Tibial nerve (tissue), 4 donors: ENCODE measurements around the gene UBR4. TPM values are rescaled to one million over a fixed set of nuclear protein-coding genes. Genes with fewer than 3 reads are reported as not detected.

Source experiments
- DNase-seq, 2 donors: peaks; one replicate each; pipeline ENCODE4 v3.0.0-alpha.2; 2019; ENCODE audit warnings: low spot score in 2 of 2
- H3K27ac ChIP-seq, 4 donors: fragments of 200-600 bp; sonication (generic) in 3 of 4; one replicate each; pipeline ENCODE4 v1.5.1; 2017 to 2019; ENCODE audit warnings: mild to moderate bottlenecking in 1 of 4
- H3K27me3 ChIP-seq, 2 donors: fragments of 200-600 bp; sonication (generic) in 1 of 2; one replicate each; pipeline versions ENCODE4 v1.5.1 to v1.6.0; 2017 to 2019
- H3K36me3 ChIP-seq, 3 donors: fragments of 200-600 bp; sonication (generic); one replicate each; pipeline ENCODE4 v1.5.1; 2018 to 2019
- H3K4me1 ChIP-seq, 4 donors: fragments of 200-600 bp; sonication (generic) in 3 of 4; one replicate each; pipeline ENCODE4 v1.5.1; 2017 to 2019
- H3K4me3 ChIP-seq, 4 donors: fragments of 200-600 bp; sonication (generic) in 3 of 4; one replicate each; pipeline ENCODE4 v1.5.1; 2017 to 2019; ENCODE audit warnings: mild to moderate bottlenecking in 1 of 4, moderate library complexity in 1 of 4
- H3K9me3 ChIP-seq, 4 donors: fragments of 200-600 bp; sonication (generic) in 3 of 4; one replicate each; pipeline ENCODE4 v1.5.1; 2017 to 2019
- EP300 ChIP-seq, 2 donors: sonication (generic); formaldehyde crosslinking; IDR thresholded peaks; one replicate each; pipeline ENCODE4 v1.6.1; 2017; ENCODE audit warnings: antibody characterized with exemption in 2 of 2, mild to moderate bottlenecking in 1 of 2
- POLR2A ChIP-seq, 2 donors: fragments of 450-650 bp; IDR thresholded peaks; one replicate each; pipeline ENCODE4 v1.6.1; 2017; ENCODE audit warnings: antibody characterized with exemption in 2 of 2, mild to moderate bottlenecking in 2 of 2, moderate library complexity in 2 of 2
- WGBS, 2 donors: methylation state at CpG; one replicate each; pipeline ENCODE4 v1.1.5; 2018; 5-methylcytosine and 5-hydroxymethylcytosine counted together
- total RNA-seq, 4 donors: library from RNA; depleted of rRNA; stranded (reverse); fragments of >200 nt; gene quantifications; one replicate each; pipeline ENCODE4 v1.1.0, GENCODE V29; 2016
- TF ChIP-seq, protein P1 (sequence below), 5 experiments: fragments of 200-600 bp in 3 of 5; fragments of 450-650 bp in 2 of 5; sonication (generic) in 3 of 5; IDR thresholded peaks; one replicate each; pipeline ENCODE4 v1.5.1; 2016 to 2019; ENCODE audit warnings: antibody characterized with exemption in 5 of 5, mild to moderate bottlenecking in 3 of 5, moderate library complexity in 2 of 5

Gene UBR4
- total RNA-seq, 4 donors from 2014 or later = 107 to 190 (median 142) TPM

DNA sequence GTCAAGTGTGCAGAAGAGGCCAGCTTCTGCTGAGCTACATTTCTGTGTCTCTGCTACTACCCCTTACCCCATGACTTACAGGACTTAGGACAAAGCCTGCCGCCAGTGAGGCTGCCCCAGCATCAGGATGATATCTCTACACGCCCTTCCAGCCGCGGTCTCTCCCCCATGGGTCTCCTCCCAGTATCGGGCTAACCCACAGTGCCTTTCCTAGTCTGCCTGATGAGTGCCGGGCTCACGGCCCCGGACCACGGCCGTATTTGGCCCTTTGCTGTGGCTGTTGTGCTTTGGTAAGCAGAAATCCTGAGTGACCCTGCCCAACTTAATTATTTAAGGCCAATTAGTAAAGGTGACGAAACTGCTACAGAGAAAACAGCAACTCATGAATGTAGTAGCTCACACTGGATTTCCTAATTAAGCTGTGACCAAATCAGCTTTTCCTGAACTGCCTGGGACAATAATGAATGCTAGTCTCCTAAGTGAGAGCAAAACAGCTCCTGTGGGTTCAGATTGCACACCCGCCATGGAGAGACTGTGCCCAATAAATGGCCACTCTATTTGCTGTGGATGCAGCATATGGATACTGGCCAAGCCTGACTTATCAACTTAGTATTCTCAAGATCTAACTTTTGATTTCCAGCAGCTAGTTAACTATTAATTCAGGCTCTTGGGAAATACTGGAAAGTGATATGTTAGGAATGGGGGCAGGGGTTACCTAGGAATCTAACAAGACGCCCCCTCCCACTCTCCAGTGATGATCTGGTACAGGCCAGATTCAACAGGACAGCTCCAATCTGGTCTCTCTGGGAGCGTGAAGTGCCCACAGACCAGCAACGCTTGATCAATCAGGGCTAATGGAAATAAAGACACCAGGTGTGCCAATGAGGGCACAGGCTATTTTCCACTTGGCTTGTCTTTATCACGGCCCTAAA, 130.3 kb downstream of the UBR4 start:
- TF ChIP-seq POLR2A (IDR thresholded peaks at IDR 0.05) (no peak), EP300 (IDR thresholded peaks at IDR 0.05) (no peak)
- TF ChIP-seq, protein P1, sequence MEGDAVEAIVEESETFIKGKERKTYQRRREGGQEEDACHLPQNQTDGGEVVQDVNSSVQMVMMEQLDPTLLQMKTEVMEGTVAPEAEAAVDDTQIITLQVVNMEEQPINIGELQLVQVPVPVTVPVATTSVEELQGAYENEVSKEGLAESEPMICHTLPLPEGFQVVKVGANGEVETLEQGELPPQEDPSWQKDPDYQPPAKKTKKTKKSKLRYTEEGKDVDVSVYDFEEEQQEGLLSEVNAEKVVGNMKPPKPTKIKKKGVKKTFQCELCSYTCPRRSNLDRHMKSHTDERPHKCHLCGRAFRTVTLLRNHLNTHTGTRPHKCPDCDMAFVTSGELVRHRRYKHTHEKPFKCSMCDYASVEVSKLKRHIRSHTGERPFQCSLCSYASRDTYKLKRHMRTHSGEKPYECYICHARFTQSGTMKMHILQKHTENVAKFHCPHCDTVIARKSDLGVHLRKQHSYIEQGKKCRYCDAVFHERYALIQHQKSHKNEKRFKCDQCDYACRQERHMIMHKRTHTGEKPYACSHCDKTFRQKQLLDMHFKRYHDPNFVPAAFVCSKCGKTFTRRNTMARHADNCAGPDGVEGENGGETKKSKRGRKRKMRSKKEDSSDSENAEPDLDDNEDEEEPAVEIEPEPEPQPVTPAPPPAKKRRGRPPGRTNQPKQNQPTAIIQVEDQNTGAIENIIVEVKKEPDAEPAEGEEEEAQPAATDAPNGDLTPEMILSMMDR (IDR thresholded peaks at IDR 0.05) = no peak
- H3K36me3 ChIP-seq = peaks cover 0 to 100% (median 45%) of the 10 kb centered on the region in 3 donors
- no peak for DNase-seq

DNA sequence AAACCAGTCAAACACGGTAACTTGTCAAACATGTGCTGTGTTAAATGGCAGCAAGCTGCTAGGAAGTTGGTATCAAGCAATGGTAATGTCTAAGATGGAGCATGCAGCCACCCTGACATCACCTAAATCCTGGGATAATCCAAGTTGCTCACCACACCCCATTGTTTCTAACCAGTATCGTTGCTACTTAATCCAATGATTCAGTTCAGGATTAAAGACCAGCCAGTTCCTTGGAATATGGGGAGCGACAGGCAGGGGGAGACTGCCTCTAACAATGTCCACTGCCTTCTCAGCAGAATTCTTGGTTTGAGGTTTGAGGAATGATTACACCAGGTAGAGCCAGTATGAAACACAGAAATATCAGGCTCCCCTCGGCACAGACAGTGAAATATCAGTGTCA, 131.5 kb downstream of the UBR4 start:
- Histone ChIP-seq H3K27ac (no peak overlapping the region), H3K4me3 (no peak overlapping the region), H3K9me3 (no peaks in the 10 kb centered on the region), H3K4me1 (peaks cover 0 to 10% (median 3%) of the 10 kb centered on the region in 4 donors), H3K36me3 (peaks cover 2 to 100% (median 38%) of the 10 kb centered on the region in 3 donors), H3K27me3 (no peaks in the 10 kb centered on the region)
- no peak for DNase-seq
- TF ChIP-seq POLR2A (IDR thresholded peaks at IDR 0.05) = no peak
- TF ChIP-seq, protein P1 (IDR thresholded peaks at IDR 0.05) = no peak
- TF ChIP-seq EP300 (IDR thresholded peaks at IDR 0.05) = no peak
- WGBS, 2 donors = 84 to 94% methylated on average over 4 of the region's 4 CpGs

More for the DNA sequence above, 130.3 kb downstream of the UBR4 start:
- peaks cover 0 to 8% (median 2%) of the 10 kb centered on the region in 4 donors for H3K4me1 ChIP-seq
- no peaks in the 10 kb centered on the region for H3K9me3 ChIP-seq
- WGBS, 2 donors = 90 to 92% methylated on average over 16 of the region's 16 CpGs
- H3K27ac ChIP-seq = no peak overlapping the region
- H3K27me3 ChIP-seq = no peaks in the 10 kb centered on the region
- H3K4me3 ChIP-seq = no peak overlapping the region

DNA sequence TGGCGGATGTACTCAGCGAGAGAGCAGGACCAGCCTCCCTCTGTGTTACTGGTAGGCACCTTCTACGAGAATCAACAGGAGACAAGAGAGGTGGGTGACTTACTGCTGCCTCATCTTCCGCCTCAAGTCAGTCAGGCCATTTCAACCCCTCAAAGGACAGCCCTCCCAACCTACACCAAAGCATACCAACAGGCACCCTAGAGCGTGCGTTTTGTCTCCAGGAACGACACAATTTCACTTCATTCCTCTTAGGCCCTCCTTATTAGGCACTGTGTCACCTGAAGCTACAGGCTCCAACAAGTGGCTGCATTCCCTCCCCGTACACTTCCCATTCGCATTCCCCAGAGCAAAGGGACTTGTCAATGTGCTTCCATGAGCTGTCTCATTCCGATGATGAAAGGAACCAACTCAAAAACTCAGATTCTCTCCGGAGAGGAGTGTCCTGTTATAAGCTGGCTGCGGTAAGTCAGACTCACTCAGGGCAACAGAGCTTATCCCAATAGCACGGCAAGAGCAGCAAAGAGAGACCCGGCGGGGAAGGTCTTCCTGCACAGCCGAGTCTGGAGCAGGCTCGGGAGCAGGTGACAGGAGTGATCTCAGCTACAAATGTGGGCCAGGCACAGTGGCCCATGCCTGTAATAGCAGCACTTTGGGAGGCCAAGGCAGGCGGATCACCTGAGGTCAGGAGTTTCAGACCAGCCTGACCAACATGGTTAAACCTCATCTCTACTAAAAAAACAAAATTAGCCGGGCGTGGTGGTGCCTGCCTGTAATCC, 133.0 kb downstream of the UBR4 start:
- H3K27me3 ChIP-seq = no peaks in the 10 kb centered on the region
- H3K4me3 ChIP-seq = no peak overlapping the region
- TF ChIP-seq POLR2A (IDR thresholded peaks at IDR 0.05) = no peak
- no peak for TF ChIP-seq EP300 (IDR thresholded peaks at IDR 0.05)
- TF ChIP-seq, protein P1 (IDR thresholded peaks at IDR 0.05) = no peak
- WGBS, 2 donors = 90 to 91% methylated on average over 20 of the region's 20 CpGs
- no peak overlapping the region for H3K27ac ChIP-seq
- H3K4me1 ChIP-seq = peaks cover 0 to 10% (median 3%) of the 10 kb centered on the region in 4 donors
- H3K36me3 ChIP-seq = peaks cover 2 to 100% (median 38%) of the 10 kb centered on the region in 3 donors
- H3K9me3 ChIP-seq = no peaks in the 10 kb centered on the region
- DNase-seq = no peak

DNA sequence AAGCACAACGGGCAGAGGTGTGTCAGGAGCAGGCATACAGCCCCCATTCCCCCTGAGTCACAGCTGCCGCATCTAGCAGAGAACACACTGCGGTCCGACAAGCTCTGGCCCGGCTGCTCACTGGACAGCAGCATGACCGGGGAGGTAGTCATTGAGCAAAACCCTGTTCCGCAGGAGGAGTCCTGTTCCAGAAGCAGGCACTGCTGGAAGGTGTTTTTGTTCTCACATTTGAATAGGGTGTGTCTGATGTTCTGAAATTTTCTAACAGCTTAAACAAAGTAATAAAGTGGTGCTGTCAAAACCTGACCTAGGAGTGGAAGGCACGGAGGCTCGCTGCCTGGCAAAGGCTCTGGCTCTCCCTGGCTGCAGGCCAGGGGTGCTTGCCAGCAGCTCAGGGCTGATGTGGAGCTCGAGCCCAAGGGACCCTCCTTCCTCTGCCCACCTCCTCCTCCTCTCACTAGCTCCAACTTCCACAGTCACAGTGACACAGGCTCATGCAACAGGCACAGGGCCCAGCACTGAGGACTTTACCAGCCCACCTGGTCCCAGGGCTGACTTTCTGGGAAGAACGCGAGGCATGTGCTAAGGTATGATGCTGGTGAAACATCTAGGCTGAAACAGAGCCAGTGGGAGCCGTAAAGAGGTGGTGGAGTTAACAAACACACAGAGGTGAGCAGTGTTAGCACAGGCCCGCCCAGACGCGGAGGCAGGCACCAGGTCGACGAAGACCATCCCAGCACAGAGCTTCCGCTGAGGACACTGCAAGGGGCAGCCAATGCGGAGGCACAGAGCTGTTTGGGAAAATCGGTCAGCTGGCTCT, 135.0 kb downstream of the UBR4 start:
- H3K36me3 ChIP-seq = peaks cover 2 to 81% (median 38%) of the 10 kb centered on the region in 3 donors
- H3K27me3 ChIP-seq = no peaks in the 10 kb centered on the region
- H3K27ac ChIP-seq = peak overlapping the region in 1 of 4 donors; percentile 1
- H3K4me1 ChIP-seq = peaks cover 0 to 16% (median 3%) of the 10 kb centered on the region in 4 donors
- WGBS, 2 donors = 73 to 75% methylated on average over 21 of the region's 21 CpGs
- no peak for DNase-seq
- H3K9me3 ChIP-seq = no peaks in the 10 kb centered on the region
- no peak overlapping the region for H3K4me3 ChIP-seq
- TF ChIP-seq EP300 (IDR thresholded peaks at IDR 0.05) (no peak), POLR2A (IDR thresholded peaks at IDR 0.05) (no peak)
- TF ChIP-seq, protein P1 (IDR thresholded peaks at IDR 0.05) = no peak
